ENCODE results near the gene HES4.

Gene HES4, protein sequence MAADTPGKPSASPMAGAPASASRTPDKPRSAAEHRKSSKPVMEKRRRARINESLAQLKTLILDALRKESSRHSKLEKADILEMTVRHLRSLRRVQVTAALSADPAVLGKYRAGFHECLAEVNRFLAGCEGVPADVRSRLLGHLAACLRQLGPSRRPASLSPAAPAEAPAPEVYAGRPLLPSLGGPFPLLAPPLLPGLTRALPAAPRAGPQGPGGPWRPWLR

GRCh38 chr1:999725-1000356 lies at the start of gene HES4:
HES4 (minus strand) TSS chr1:1000097; CDS start chr1:999973, 124 bp downstream.
- no peak for DNase-seq (ENCODE audit: low read depth in 2 of 2)

- no peak for DNase-seq (ENCODE audit: low read depth in 2 of 2)
Observed at GRCh38 chr1:1048765-1049164, 48.9 kb upstream of the HES4 start.

- DNase-seq (ENCODE audit: low read depth in 2 of 2), result no peak
Observed at GRCh38 chr1:1047963-1048362, 48.1 kb upstream of the HES4 start.

DNA sequence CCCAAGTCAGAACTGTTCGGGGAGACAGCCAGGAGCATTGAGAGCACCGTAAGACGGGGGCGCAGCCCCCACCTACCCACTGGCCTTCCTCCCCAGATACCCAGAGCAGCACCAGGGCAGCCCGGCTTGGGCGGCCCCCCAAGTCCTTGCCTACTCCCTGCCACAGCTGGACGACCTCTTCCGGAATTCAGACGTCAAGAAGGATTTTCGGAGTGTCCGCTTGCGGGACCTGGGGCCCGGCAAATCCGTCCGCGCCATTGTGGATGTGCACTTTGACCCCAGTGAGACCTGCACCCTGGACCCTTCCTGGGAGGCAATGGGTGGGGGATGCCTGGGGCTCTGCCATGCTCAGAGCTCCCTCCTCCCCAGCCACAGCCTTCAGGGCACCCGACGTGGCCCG lies 47.5 kb upstream of the HES4 start:
- DNase-seq (ENCODE audit: low read depth in 2 of 2), result no peak

DNA sequence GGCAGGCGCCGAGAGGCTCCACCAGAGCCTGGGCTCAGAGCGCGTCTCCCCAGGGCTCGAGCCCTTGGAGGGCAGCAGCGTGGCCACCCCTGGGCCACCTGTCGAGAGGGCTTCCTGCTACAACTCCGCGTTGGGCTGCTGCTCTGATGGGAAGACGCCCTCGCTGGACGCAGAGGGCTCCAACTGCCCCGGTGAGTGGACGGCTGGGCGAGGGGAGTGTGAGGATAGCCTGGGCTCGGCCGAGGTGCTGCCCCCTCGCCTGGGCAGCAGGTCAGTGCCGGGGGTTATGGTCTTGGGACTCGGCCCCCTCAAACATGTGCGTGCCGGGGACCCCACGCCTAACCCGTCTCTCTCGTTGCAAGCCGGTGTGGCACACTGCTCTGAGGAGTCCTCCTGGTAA lies 46.9 kb upstream of the HES4 start:
- DNase-seq (ENCODE audit: low read depth in 2 of 2), result no peak

GRCh38 chr1:1046243-1046642 lies 46.3 kb upstream of the HES4 start:
- no peak for DNase-seq (ENCODE audit: low read depth in 2 of 2)

GRCh38 chr1:1045129-1045528 lies 45.2 kb upstream of the HES4 start:
- DNase-seq (ENCODE audit: low read depth in 2 of 2), result no peak

- no peak for DNase-seq (ENCODE audit: low read depth in 2 of 2)
Observed at GRCh38 chr1:1044455-1045078, 44.7 kb upstream of the HES4 start.

DNA sequence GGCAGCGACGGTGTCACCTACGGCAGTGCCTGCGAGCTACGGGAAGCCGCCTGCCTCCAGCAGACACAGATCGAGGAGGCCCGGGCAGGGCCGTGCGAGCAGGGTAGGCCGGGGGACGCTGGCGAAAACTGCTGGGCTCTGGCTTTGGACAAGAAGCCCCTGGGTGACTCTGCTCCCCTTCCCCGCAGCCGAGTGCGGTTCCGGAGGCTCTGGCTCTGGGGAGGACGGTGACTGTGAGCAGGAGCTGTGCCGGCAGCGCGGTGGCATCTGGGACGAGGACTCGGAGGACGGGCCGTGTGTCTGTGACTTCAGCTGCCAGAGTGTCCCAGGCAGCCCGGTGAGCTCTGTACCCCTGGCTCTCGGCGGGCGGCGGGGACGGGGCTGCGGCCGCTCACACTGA lies 44.0 kb upstream of the HES4 start:
- no peak for DNase-seq (ENCODE audit: low read depth in 2 of 2)

GRCh38 chr1:1043411-1043810 lies 43.5 kb upstream of the HES4 start:
- DNase-seq (ENCODE audit: low read depth in 2 of 2), result no peak

DNA sequence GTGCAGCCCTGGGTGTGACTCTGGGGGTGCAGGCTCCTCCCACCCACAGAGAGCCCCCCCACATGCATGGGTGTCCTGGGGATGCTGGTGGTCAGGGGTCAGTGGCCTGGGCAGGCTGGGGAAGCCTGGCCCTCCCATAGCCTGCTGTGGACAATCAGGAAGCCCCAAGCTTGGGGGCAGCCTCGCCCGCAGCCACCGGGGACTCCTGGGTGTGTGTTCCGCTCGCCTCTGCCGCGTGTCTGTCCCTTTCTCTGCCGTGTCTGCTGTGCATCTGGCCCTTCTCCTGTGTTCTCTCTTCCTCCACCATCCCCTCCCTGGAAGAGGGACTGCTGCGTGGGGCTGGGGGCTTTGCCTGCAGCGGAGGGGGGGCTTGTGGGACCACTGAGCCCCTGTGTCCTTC lies 42.9 kb upstream of the HES4 start:
- no peak for DNase-seq (ENCODE audit: low read depth in 2 of 2)

- DNase-seq (ENCODE audit: low read depth in 2 of 2), result no peak
Observed at GRCh38 chr1:1041873-1042272, 42.0 kb upstream of the HES4 start.

DNA sequence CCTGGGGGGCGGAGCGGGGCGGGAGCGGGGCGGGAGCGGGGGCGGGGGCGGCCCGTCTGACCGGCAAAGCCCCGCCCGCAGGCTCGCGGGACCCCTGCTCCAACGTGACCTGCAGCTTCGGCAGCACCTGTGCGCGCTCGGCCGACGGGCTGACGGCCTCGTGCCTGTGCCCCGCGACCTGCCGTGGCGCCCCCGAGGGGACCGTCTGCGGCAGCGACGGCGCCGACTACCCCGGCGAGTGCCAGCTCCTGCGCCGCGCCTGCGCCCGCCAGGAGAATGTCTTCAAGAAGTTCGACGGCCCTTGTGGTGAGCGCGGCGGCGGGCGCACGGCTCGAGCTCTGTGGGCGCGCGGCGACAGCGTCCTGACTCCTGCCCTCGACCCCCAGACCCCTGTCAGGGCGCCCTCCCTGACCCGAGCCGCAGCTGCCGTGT lies 41.2 kb upstream of the HES4 start:
- DNase-seq (ENCODE audit: low read depth in 2 of 2), result no peak

DNA sequence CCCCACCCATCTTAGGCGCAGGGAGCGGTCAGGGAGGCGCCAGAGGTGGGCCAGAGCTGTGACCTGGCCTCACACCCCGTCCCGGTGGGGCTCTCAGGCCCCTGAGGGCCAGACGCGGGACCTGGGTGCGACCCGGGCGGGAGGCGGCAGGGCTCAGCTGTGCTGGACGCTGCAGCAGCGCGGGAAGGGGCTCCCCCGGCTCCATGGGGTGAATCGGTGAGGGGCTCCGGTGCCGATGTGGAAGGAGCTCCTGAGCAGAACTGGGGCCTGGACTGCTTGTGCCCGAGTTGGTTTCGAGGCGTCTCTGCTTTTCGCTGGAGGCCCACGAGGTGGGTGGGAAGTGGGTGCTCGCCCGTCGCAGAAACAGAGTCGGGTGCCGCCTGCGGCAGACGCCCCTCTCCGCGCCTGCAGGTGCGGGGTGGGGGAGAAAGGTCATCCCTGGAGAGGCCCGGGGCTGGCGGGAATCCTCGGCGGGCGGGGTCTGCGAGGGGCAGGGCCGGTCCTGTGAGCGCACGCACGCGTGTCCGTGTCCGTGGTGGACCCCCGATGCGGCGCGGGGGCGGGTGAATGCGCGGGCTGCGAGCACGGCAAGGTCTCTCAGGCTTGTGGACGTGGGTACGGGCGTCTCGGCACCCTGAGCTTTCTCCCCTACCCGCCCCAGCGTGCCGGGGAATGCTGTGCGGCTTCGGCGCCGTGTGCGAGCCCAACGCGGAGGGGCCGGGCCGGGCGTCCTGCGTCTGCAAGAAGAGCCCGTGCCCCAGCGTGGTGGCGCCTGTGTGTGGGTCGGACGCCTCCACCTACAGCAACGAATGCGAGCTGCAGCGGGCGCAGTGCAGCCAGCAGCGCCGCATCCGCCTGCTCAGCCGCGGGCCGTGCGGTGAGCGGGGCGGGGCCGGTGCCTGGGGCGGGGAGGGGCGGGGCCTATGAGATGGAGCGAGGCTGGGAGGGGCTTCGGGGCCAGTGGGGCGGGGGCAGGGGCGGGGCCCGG lies 40.4 kb upstream of the HES4 start:
- DNase-seq (ENCODE audit: low read depth in 2 of 2), result peak; percentile 59 to 73

- no peak for DNase-seq (ENCODE audit: low read depth in 2 of 2)
Observed at GRCh38 chr1:1039145-1039910, 39.4 kb upstream of the HES4 start.

DNA sequence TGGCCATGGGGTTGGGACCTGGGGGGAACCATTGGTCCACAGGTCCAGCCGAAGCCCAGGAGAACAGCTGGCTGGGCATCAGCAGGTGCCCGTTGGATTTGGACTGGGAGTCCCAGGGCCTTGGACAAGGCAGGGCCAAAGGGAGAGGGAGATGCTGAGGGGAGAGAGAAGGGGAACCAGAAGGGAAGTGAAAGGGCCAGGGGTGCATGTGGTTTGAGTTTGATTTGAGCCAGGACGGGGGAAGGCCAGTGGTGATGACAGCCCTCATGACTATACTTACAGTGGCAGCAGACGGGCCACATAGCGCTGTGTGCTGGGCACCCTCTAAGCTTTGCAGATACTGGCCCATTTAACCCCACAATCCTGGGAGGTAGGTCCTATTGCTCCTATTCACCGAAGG lies 38.8 kb upstream of the HES4 start:
- DNase-seq (ENCODE audit: low read depth in 2 of 2), result no peak

GRCh38 chr1:1037366-1038327 lies 37.8 kb upstream of the HES4 start:
- no peak for DNase-seq (ENCODE audit: low read depth in 2 of 2)

- no peak for DNase-seq (ENCODE audit: low read depth in 2 of 2)
Observed at GRCh38 chr1:1035291-1035943, 35.5 kb upstream of the HES4 start.

DNA sequence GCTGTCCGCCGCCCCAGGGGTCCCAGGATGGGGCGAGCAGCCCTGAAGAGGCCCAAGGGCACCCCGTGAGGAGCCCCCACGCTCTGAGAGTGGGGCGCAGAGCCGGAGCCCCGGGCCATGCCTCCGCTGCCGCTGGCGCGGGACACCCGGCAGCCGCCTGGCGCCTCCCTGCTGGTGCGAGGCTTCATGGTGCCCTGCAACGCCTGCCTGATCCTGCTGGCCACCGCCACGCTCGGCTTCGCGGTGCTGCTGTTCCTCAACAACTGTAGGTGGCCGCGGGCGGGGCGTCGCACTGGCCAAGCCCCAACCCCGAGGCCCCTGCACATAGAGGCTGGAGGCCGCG lies 34.5 kb upstream of the HES4 start:
- DNase-seq (ENCODE audit: low read depth in 2 of 2), result no peak

All from stimulated activated CD4-positive, alpha-beta T cell treated with anti-CD3 and anti-CD28 coated beads, Interleukin-15, amount 100 ng/mL, for 48 hours (primary cell).